ENCODE measurements around the gene CAMK1D. TPM values are rescaled to one million over a fixed set of nuclear protein-coding genes. Genes with fewer than 3 reads are reported as not detected.

CAMK1D gene
- total and polyA plus RNA-seq, 2 of the 8 experiments (the other 6 are each of a cell fraction or from before 2014, with no cell fraction given) = 3.5 to 10.6 TPM

- no peak for FAIRE-seq
These were observed 435.3 kb downstream of the CAMK1D start for GRCh38 chr10:12784646-12785045.

More at GRCh38 chr10:12784646-12785045, 435.3 kb downstream of the CAMK1D start:
- Histone ChIP-seq H3K56ac (replicated peaks; ENCODE audit: insufficient read length, low read depth, low read length) (no peak overlapping the region), H2BK120ac (replicated peaks; ENCODE audit: low read depth, low read length) (no peak overlapping the region), H3K18ac (ENCODE audit: extremely low read depth, low read length) (no peak overlapping the region), H4K91ac (replicated peaks; ENCODE audit: insufficient read length, low read length) (no peak overlapping the region), H2BK12ac (ENCODE audit: low read depth, low read length) (no peak overlapping the region), H3K4me2 (ENCODE audit: insufficient read depth in 1 of 2, low read depth in 2 of 2, low read length in 2 of 2) (no peak overlapping the region), H3K79me1 (ENCODE audit: low read depth, low read length) (no peaks in the 10 kb centered on the region), H4K8ac (ENCODE audit: extremely low read depth, insufficient read depth, low read length) (no peak overlapping the region), H4K20me1 (replicated peaks in 1 of 2; ENCODE audit: control insufficient read depth in 1 of 2, insufficient read depth in 2 of 2, low read length in 2 of 2) (no peaks in the 10 kb centered on the region), H3K23ac (ENCODE audit: insufficient read length) (no peak overlapping the region), H3K27ac (ENCODE audit: low read depth, low read length) (no peak overlapping the region), H2AK5ac (ENCODE audit: low read depth, low read length) (no peak overlapping the region), H3K27me3 (replicated peaks in 1 of 4; ENCODE audit: control insufficient read depth in 3 of 4, extremely low read depth in 1 of 4, insufficient read depth in 3 of 4, low read length in 3 of 4) (no peaks in the 10 kb centered on the region), H3K79me2 (ENCODE audit: control insufficient read depth in 1 of 2, insufficient read depth in 2 of 2, low read length in 2 of 2) (no peaks in the 10 kb centered on the region), H2AFZ (ENCODE audit: low read length) (no peak overlapping the region), H4K5ac (ENCODE audit: insufficient read length, low read depth, low read length) (no peak overlapping the region), H3K23me2 (ENCODE audit: low read depth, low read length) (no peaks in the 10 kb centered on the region), H3K9ac (replicated peaks in 1 of 4; ENCODE audit: extremely low read depth in 1 of 4, low read depth in 3 of 4, low read length in 3 of 4) (no peak overlapping the region), H3K36me3 (ENCODE audit: control insufficient read depth in 2 of 4, insufficient read depth in 4 of 4, low read length in 3 of 4) (no peaks in the 10 kb centered on the region), H2BK15ac (ENCODE audit: low read length) (no peak overlapping the region), H3K4me1 (replicated peaks in 1 of 4; ENCODE audit: control insufficient read depth in 3 of 4, insufficient read depth in 4 of 4, low read length in 3 of 4) (no peaks in the 10 kb centered on the region; a peak in 1 of 7 replicates), H3K4me3 (ENCODE audit: extremely low read depth in 1 of 4, insufficient read depth in 2 of 4, low read depth in 3 of 4, low read length in 4 of 4) (no peak overlapping the region), H3K4ac (replicated peaks; ENCODE audit: insufficient read length, low read depth, low read length) (no peak overlapping the region), H3K9me3 (ENCODE audit: insufficient read depth in 2 of 2, low read depth in 1 of 2, low read length in 1 of 2) (no peaks in the 10 kb centered on the region), H2BK5ac (ENCODE audit: low read depth, low read length) (no peak overlapping the region), H2BK20ac (ENCODE audit: low read length) (no peak overlapping the region), H3K14ac (ENCODE audit: insufficient read length) (no peak overlapping the region)
- ChIA-PET POLR2A (ENCODE audit: partially characterized antibody) (no interaction called here), CTCF (ENCODE audit: partially characterized antibody) (interaction anchor here (0.8 to 4.3 kb wide), 7 partner anchors 16 to 85 kb away, joined by 3 to 21 read pairs (median 6); no protein-coding TSS in a partner anchor)
- no peak for DNase-seq (ENCODE audit: low read depth in 1 of 2, low spot score in 2 of 2)
- 76% methylated on average over 6 of the region's 6 CpGs; no CpG with 5 or more reads in 1 of the 2 experiments for whole genome bisulfite sequencing, 2 experiments (ENCODE audit: extremely low coverage in 1 of 2, insufficient coverage in 1 of 2, insufficient read length in 1 of 2, insufficient replicate concordance in 2 of 2, low coverage in 1 of 2, low lambda C conversion rate in 2 of 2, missing lambda C conversion rate in 1 of 2)
- TF ChIP-seq SIX5 (IDR thresholded peaks at IDR 0.05; ENCODE audit: low read depth, low read length) (no peak), NRF1 (IDR thresholded peaks at IDR 0.05; ENCODE audit: low read depth, low read length) (no peak), SP4 (IDR thresholded peaks at IDR 0.05; ENCODE audit: low read length) (no peak), SP2 (IDR thresholded peaks at IDR 0.05; ENCODE audit: low read length) (no peak), SUZ12 (IDR thresholded peaks at IDR 0.05; ENCODE audit: low read length) (no peak), SRF (IDR thresholded peaks at IDR 0.05; ENCODE audit: low read depth, low read length) (no peak), CBX5 (IDR thresholded peaks at IDR 0.05; ENCODE audit: low read depth, low read length) (no peak), HDAC2 (IDR thresholded peaks at IDR 0.05; ENCODE audit: borderline replicate concordance in 1 of 2, low read depth in 2 of 2, low read length in 2 of 2) (no peak), GABPA (IDR thresholded peaks at IDR 0.05; ENCODE audit: borderline replicate concordance, insufficient read depth, low read length) (no peak), USF2 (IDR thresholded peaks at IDR 0.05; ENCODE audit: low read length) (no peak), ATF3 (IDR thresholded peaks at IDR 0.05; ENCODE audit: insufficient read depth, low read depth, low read length) (no peak), KDM1A (IDR thresholded peaks at IDR 0.05; ENCODE audit: borderline replicate concordance, low read length) (no peak)

Data from H1 (cell line).